ENCODE results near the gene PRDX5. TPM values are rescaled to one million over a fixed set of nuclear protein-coding genes. Genes with fewer than 3 reads are reported as not detected.

PRDX5 gene
- total RNA-seq, 1 donor from 2014 or later = 264 TPM

DNA sequence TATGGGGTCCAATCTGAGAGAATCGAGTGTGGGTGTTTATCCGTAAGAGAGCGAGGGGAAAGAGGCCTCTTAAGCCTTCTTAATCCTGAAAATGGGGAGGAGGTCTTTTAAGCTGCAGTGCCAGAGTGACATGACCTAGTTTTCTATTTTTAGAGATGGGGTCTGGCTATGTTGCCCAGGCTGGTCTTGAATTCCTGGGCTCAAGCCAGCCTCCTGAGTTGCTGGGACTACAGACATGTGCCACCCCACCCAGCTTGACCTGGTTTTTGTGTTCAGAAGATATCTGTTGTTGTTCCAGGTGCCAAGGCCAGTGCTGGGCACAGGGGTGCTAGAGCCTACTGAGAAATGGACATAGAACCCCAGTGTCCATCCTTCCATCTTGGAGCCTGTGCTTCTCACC, 34.8 kb upstream of the PRDX5 start:
- peaks cover 6% of the 10 kb centered on the region for H3K27me3 Mint-ChIP-seq (ENCODE audit: unreplicated experiment)
- peak overlapping the region; percentile 39 for H3K27ac Mint-ChIP-seq (ENCODE audit: unreplicated experiment)
- DNase-seq (ENCODE audit: low spot score) = no peak
- H3K9me3 Mint-ChIP-seq (ENCODE audit: unreplicated experiment) = no peaks in the 10 kb centered on the region
- H3K36me3 Mint-ChIP-seq (ENCODE audit: low read depth, unreplicated experiment) = peaks cover 14% of the 10 kb centered on the region
- TF ChIP-seq, protein P1, sequence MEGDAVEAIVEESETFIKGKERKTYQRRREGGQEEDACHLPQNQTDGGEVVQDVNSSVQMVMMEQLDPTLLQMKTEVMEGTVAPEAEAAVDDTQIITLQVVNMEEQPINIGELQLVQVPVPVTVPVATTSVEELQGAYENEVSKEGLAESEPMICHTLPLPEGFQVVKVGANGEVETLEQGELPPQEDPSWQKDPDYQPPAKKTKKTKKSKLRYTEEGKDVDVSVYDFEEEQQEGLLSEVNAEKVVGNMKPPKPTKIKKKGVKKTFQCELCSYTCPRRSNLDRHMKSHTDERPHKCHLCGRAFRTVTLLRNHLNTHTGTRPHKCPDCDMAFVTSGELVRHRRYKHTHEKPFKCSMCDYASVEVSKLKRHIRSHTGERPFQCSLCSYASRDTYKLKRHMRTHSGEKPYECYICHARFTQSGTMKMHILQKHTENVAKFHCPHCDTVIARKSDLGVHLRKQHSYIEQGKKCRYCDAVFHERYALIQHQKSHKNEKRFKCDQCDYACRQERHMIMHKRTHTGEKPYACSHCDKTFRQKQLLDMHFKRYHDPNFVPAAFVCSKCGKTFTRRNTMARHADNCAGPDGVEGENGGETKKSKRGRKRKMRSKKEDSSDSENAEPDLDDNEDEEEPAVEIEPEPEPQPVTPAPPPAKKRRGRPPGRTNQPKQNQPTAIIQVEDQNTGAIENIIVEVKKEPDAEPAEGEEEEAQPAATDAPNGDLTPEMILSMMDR (IDR thresholded peaks at IDR 0.05; ENCODE audit: unreplicated experiment) = no peak
- H3K4me1 Mint-ChIP-seq (ENCODE audit: unreplicated experiment) = peaks cover 5% of the 10 kb centered on the region
- H3K4me3 Mint-ChIP-seq (ENCODE audit: unreplicated experiment) = peak overlapping the region; percentile 72

DNA sequence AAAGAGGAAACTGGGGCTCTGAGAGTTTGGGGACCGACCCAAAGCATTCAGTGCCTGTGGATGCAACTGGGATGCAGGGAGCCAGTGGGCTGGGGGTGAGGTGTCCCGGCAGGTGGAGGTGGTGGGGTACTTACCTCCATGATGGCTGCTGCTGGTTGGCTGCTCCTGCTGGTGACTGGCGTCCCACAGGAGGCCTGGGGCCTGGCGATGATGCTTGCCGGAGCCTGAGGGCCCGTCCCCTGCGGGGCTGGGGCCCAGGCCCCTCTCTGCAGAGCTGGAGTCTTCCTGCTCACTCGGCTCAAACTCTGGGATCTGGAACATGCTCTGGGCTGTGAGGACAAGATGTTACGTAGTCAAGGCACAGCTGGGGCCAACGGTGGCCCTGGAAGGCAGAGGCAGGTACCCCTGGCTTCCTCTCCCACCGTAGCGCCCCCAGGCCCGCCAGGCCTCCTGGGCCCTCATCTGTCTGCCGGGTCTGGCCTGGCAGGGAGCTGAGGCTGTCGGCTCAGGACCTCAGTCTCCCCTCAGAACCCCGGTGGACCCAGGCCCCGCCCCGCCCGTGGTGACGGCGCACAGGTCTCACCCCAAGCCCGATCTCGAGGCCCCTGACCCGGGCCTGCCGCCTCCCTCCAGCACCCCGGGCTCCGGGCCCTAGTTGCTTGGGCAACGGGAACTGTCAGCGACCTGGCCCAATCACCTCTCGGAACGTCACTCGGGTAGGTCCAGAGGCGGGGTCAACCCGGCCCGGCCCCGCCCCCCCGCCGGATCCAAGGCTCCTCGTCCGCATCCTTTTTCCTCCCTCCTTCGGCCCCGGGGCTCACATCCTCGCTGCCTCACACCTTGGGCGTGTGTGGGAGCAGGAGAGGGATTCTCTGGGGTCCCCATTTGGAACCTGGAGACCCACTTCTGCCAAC, 33.6 kb upstream of the PRDX5 start, which contains the start of gene BAD:
Gene BAD, minus strand, starts transcription at position 618 of the 914 bp plus-strand sequence. Its CDS starts 297 bp downstream, at position 321.
- H3K27ac Mint-ChIP-seq (ENCODE audit: unreplicated experiment) = peak within 1 kb of the TSS; percentile 70
- peaks cover 8% of the 10 kb centered on the region for H3K27me3 Mint-ChIP-seq (ENCODE audit: unreplicated experiment)
- TF ChIP-seq, protein P1 (IDR thresholded peaks at IDR 0.05; ENCODE audit: unreplicated experiment) = no peak
- H3K4me1 Mint-ChIP-seq (ENCODE audit: unreplicated experiment) = peaks cover 5% of the 10 kb centered on the region
- no peaks in the 10 kb centered on the region for H3K9me3 Mint-ChIP-seq (ENCODE audit: unreplicated experiment)
- peaks cover 9% of the 10 kb centered on the region for H3K36me3 Mint-ChIP-seq (ENCODE audit: low read depth, unreplicated experiment)
- peak within 1 kb of the TSS; percentile 88 for H3K4me3 Mint-ChIP-seq (ENCODE audit: unreplicated experiment)
- peak; percentile 93 for DNase-seq (ENCODE audit: low spot score)

DNA sequence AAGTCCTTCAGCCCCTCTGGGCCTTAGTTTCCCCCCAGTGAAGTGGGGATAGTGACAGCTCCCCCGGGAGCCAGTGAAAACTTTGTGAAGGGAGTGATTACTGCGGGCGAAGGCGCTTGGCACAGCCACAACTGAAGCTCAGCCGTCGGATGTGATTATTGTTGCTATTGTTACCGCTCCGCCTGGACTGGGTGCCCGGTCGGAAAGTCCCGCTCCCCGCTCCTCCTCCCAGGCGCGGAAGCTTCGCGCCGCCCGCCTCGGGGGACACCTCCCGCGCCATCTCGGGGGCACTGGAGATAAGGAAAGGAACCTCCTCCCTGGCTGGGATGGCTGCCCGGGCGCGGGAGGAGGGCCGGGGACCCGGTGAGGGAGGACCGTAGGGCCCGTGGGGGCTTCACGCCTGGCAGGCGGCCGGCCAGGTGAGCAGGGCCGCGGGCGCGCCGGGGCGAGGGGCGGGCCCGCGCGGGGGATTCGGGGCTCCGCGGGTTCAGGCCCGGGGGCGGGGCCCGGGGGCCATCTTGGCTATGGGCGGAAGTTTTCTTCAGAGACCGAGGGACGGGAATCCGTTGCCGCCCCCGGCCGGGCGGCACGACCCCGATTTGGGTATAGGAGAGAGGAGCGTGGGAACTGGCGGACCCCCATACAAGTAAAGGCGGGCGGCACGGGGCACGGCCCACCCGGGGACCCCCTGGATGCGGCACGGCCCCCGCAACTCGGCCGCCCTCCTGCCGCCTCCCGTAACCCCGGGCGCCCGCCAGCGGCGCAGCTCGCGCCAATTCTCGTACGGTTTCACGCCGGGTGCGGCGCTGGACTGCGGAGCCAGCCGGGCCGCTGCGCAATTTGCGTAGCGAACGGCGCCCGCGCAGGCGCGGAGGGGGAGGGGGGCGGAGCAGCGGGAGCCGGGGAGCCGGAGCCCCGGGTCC, 32.7 kb upstream of the PRDX5 start, which contains the start of gene GPR137:
Gene GPR137, plus strand, starts transcription at position 887 of the 923 bp plus-strand sequence. CDS start 677 bp downstream, outside the sequence.
- peaks cover 12% of the 10 kb centered on the region for H3K27me3 Mint-ChIP-seq (ENCODE audit: unreplicated experiment)
- no peaks in the 10 kb centered on the region for H3K9me3 Mint-ChIP-seq (ENCODE audit: unreplicated experiment)
- DNase-seq (ENCODE audit: low spot score) = peak; percentile 91
- peaks cover 14% of the 10 kb centered on the region for H3K36me3 Mint-ChIP-seq (ENCODE audit: low read depth, unreplicated experiment)
- TF ChIP-seq, protein P1 (IDR thresholded peaks at IDR 0.05; ENCODE audit: unreplicated experiment) = no peak
- peaks cover 5% of the 10 kb centered on the region for H3K4me1 Mint-ChIP-seq (ENCODE audit: unreplicated experiment)
- H3K4me3 Mint-ChIP-seq (ENCODE audit: unreplicated experiment) = peak within 1 kb of the TSS; percentile 88
- H3K27ac Mint-ChIP-seq (ENCODE audit: unreplicated experiment) = peak within 1 kb of the TSS; percentile 70

DNA sequence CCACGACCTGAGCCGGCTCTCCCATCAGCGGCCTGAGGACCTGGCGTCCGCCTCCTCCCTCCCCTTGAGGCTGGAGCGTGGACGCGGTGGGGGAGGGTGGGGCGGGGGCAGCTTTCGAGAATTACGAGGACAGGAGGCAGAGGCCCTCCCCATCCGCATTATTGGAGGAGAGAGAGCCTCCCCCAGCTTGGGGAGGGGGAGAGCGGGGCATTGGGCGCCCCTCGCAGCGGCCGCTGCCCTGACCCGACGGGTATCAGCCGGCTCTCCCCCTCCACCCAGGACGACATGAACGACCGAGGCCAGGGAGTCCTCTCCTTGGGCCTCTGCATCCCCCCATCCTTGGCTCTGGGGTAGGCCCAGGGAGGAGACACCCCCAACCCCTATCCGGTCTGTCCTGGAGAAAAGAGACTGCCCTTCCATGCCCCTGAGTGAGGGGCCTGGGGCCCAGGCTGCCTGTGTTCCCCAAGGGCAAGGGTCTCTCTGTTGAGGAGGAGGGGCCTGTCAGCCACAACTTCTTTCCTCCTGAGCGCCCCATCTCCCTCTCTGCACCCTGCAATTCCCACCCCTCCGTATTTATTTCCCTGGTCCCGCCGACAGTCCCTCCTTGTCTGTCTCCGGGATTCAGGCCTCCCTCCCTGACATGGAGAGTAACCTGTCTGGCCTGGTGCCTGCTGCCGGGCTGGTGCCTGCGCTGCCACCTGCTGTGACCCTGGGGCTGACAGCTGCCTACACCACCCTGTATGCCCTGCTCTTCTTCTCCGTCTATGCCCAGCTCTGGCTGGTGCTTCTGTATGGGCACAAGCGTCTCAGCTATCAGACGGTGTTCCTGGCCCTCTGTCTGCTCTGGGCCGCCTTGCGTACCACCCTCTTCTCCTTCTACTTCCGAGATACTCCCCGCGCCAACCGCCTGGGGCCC, 31.8 kb upstream of the PRDX5 start:
- no peaks in the 10 kb centered on the region for H3K9me3 Mint-ChIP-seq (ENCODE audit: unreplicated experiment)
- peaks cover 10% of the 10 kb centered on the region for H3K4me1 Mint-ChIP-seq (ENCODE audit: unreplicated experiment)
- TF ChIP-seq, protein P1 (IDR thresholded peaks at IDR 0.05; ENCODE audit: unreplicated experiment) = no peak
- H3K27ac Mint-ChIP-seq (ENCODE audit: unreplicated experiment) = peak overlapping the region; percentile 14
- DNase-seq (ENCODE audit: low spot score) = no peak
- H3K4me3 Mint-ChIP-seq (ENCODE audit: unreplicated experiment) = peak overlapping the region; percentile 87
- H3K36me3 Mint-ChIP-seq (ENCODE audit: low read depth, unreplicated experiment) = peaks cover 17% of the 10 kb centered on the region
- peaks cover 19% of the 10 kb centered on the region for H3K27me3 Mint-ChIP-seq (ENCODE audit: unreplicated experiment)

Measured in endothelial cell (in vitro differentiated cells).